ENCODE data around the gene VSTM4. TPM values are rescaled to one million over a fixed set of nuclear protein-coding genes. Genes with fewer than 3 reads are reported as not detected.

The VSTM4 gene
- total RNA-seq, 1 donor from 2014 or later, result 0.35 TPM

GRCh38 chr10:49012603-49013002 is 102.7 kb downstream of the VSTM4 start:
- no peak for DNase-seq (ENCODE audit: extremely low read depth, low read depth, low spot score)

- no peak for DNase-seq (ENCODE audit: extremely low read depth, low read depth, low spot score)
Measured at GRCh38 chr10:49011756-49012155, 103.6 kb downstream of the VSTM4 start.

GRCh38 chr10:49010865-49011264 is 104.5 kb downstream of the VSTM4 start:
- DNase-seq (ENCODE audit: extremely low read depth, low read depth, low spot score), result no peak

- DNase-seq (ENCODE audit: extremely low read depth, low read depth, low spot score), result no peak
Measured at GRCh38 chr10:49010295-49010694, 105.0 kb downstream of the VSTM4 start.

GRCh38 chr10:49009199-49009979 is 105.9 kb downstream of the VSTM4 start:
- no peak for DNase-seq (ENCODE audit: extremely low read depth, low read depth, low spot score)

- no peak for DNase-seq (ENCODE audit: extremely low read depth, low read depth, low spot score)
Measured at GRCh38 chr10:49008505-49009198, 106.7 kb downstream of the VSTM4 start.

GRCh38 chr10:49008091-49008490 is 107.2 kb downstream of the VSTM4 start:
- no peak for DNase-seq (ENCODE audit: extremely low read depth, low read depth, low spot score)

- no peak for DNase-seq (ENCODE audit: extremely low read depth, low read depth, low spot score)
Measured at GRCh38 chr10:49007129-49007528, 108.2 kb downstream of the VSTM4 start.

GRCh38 chr10:49005270-49005669 is 110.1 kb downstream of the VSTM4 start:
- DNase-seq (ENCODE audit: extremely low read depth, low read depth, low spot score), result no peak

GRCh38 chr10:49001870-49002672 is 113.3 kb downstream of the VSTM4 start:
- no peak for DNase-seq (ENCODE audit: extremely low read depth, low read depth, low spot score)

- no peak for DNase-seq (ENCODE audit: extremely low read depth, low read depth, low spot score)
Measured at GRCh38 chr10:49001402-49001801, 113.9 kb downstream of the VSTM4 start.

GRCh38 chr10:49000437-49001398 is 114.6 kb downstream of the VSTM4 start:
- DNase-seq (ENCODE audit: extremely low read depth, low read depth, low spot score), result no peak

GRCh38 chr10:48999346-48999745 is 116.0 kb downstream of the VSTM4 start:
- DNase-seq (ENCODE audit: extremely low read depth, low read depth, low spot score), result no peak

- DNase-seq (ENCODE audit: extremely low read depth, low read depth, low spot score), result no peak
Measured at GRCh38 chr10:48996329-48996728, 119.0 kb downstream of the VSTM4 start.

GRCh38 chr10:48993627-48994026 is 121.7 kb downstream of the VSTM4 start:
- no peak for DNase-seq (ENCODE audit: extremely low read depth, low read depth, low spot score)

- no peak for DNase-seq (ENCODE audit: extremely low read depth, low read depth, low spot score)
Measured at GRCh38 chr10:48990226-48990625, 125.1 kb downstream of the VSTM4 start.

GRCh38 chr10:48985621-48986158 is 129.6 kb downstream of the VSTM4 start:
- no peak for DNase-seq (ENCODE audit: extremely low read depth, low read depth, low spot score)

GRCh38 chr10:48983648-48984351 is 131.5 kb downstream of the VSTM4 start:
- no peak for DNase-seq (ENCODE audit: extremely low read depth, low read depth, low spot score)

GRCh38 chr10:48982584-48982983 is 132.7 kb downstream of the VSTM4 start:
- DNase-seq (ENCODE audit: extremely low read depth, low read depth, low spot score), result no peak

Measured in glomerular endothelial cell (primary cell).